Measurements from ENCODE around the gene FADS3.

The FADS3 gene

GRCh38 chr11:61833471-61833870 lies 57.9 kb downstream of the FADS3 start:
- DNase-seq, result no peak

DNA sequence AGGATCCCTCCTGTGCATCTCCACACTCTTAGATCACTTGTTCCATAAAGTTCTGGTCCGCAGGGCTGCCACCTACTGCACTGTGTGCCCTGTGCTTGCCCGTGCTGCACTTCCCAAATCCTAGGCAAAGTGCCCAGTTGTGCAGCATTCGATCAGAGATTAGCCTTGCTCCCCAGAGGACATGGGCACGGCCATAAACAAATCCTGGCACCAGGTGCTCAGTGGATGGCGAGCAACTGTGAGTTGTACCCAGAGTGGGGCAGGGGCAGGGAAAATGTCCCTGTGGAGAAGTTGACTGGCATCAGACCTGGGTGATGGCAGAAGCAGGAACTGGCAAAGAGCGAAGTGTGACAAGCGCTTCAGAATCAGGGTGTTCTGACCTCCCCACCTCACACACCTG lies 58.6 kb downstream of the FADS3 start:
- no peak for DNase-seq

DNA sequence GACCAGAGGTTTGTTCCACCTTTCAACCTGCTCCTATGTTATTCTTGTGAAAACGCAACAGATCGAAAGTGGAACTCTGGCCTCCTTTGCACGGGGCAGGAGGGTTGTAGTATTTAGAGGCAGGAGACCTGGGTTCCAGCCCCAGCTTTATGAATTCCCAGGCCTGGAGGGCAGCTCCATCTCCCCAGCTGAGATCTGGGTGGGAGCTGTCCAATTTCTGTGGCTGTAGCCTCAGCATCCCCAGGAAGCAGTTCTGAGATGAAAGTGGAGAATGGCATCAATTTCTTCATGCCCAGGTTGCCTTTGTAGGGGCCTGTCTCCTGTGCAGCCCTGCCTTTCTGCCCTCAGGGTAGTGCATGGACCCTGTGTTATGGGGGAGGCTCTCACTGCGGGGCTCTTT lies 59.1 kb downstream of the FADS3 start:
- no peak for DNase-seq

- DNase-seq, result no peak
Observed at GRCh38 chr11:61830237-61831105, 60.9 kb downstream of the FADS3 start.

- no peak for DNase-seq
Observed at GRCh38 chr11:61829806-61830205, 61.5 kb downstream of the FADS3 start.

DNA sequence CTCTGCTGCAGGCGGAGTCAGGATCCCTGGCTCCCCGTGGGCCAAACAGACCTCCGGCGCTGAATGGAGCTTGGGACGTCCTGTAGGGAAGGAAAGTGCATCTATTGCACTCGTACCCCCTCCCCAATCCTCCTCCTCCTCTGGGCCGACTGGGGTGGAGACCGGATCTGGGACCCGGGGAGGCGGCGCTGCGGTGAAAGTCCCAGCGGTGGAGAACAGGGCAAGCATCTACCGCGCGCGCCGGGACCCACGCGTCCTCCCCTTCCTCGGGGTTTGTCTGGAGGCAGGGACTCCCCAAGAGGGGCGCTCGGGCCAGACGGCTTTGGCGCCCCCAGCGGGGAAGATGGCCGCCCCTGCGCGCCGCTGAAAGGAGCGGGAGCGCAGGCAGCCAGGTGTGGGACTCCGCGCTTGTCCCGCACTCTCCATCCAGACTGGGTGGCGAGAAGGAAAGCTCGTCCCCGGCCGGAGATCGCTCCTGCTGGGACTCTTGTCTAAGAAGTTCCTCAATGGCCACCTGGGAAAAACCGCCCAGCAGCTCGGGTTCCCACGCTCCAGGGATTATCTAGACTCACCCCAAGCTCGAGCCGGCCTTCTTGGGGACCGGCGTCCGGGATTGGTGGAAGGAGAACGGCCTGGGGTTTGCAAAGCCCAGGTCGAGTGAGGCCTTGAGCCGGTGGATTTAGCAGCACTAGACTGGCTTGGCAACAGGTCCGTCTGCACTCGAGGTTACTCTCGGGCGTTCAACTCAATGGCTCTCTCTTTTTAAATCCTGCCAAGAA lies 62.5 kb downstream of the FADS3 start:
- peak; percentile 27 for DNase-seq

DNA sequence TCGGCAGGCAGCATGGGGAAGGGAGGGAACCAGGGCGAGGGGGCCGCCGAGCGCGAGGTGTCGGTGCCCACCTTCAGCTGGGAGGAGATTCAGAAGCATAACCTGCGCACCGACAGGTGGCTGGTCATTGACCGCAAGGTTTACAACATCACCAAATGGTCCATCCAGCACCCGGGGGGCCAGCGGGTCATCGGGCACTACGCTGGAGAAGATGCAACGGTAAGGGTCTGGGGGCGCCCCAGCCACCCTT lies 63.0 kb downstream of the FADS3 start:
- no peak for DNase-seq

DNA sequence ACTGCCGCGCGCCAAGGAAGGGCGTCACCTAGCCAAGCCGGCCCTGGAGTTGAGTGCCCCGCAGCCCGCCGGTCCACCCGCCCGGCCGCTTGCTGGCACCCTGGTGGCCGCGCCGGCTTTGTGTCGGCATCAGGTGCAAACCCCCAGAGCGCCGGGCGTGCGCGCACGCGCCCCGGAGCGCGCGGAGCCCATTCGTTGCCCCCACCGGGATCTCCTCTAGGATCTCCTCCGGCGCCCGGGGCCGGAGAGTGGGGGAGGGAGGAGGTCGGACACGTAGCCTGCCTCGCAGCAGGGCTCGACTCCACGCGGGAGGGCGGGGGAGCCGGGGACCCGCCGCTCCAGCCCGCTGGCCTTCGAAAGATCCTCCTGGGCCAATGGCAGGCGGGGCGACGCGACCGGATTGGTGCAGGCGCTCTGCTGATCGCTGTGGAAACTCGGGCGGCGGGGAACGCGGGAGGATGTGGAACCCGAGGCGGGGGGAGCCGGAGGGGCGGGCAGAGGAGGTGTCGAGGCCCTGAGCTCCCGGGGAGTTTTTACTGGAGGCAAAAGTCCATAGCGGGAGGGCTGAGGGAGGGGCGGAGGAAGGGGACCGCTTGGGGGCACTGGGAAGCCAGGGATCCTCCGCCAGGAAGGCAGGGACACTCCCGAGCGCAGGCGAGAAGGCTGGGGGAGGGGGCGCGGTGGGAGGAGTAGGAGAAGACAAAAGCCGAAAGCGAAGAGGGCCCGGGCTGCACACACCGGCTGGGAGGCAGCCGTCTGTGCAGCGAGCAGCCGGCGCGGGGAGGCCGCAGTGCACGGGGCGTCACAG lies 63.6 kb downstream of the FADS3 start, which contains the start of gene FADS2:
TSS of gene FADS2 (plus strand) at position 730 of the 808 bp plus-strand sequence. CDS start 91 bp downstream, outside the sequence.
- peak; percentile 84 for DNase-seq

DNA sequence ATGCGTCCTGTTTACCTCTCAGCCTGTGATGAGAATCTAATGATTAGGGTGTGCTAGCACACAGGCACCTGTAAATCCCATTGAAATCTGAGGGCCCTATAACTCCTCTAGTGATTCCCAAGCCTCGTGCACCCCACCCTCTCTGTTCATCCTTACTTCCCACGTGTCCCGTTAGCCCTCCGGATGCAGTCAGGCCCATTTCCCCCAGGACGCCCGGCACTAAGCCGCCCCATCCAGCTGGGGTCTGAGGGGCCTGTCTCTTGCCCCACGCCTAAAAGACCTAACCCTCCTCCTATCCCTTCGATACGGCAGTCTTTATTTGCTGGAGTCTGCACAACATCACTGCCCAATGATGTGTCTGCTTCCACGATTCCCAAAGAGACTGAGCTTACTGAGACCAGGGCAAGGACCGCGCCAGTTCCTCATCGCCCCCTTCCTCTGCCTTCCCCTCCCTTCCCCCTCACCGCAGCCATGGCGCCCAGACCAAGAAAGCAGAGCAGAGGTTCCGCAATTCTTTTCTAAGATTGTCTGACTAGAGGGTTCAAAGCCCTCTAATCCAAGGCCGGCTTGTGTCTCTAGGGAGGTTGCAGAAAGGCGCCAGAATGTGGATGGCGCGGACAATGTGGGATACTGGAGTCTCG lies 64.3 kb downstream of the FADS3 start:
- peak; percentile 76 for DNase-seq
